Stomach (tissue), 9 donors: ENCODE data around the gene KLHL29. TPM values are rescaled to one million over a fixed set of nuclear protein-coding genes. Genes with fewer than 3 reads are reported as not detected.

ENCODE experiments used
- DNase-seq, 2 donors: peaks; one replicate each; pipeline versions ENCODE4 v3.0.0 to v3.0.0-alpha.2; 2013 to 2019
- H3K27ac ChIP-seq, 5 donors: fragments of 200-600 bp in 4 of 5; sonication (generic) in 4 of 5; one replicate each; pipeline ENCODE4 v1.5.1; 2013 to 2019; ENCODE audit warnings: mild to moderate bottlenecking in 1 of 5, moderate library complexity in 1 of 5
- H3K27me3 ChIP-seq, 3 donors: fragments of 200-600 bp; sonication (generic); one replicate each; pipeline ENCODE4 v1.5.1; 2017 to 2019; ENCODE audit warnings: mixed run types in 1 of 3
- H3K36me3 ChIP-seq, 4 donors: fragments of 200-600 bp; sonication (generic); 1 replicate in 3 of 4; 2 replicates in 1 of 4; pipeline ENCODE4 v1.5.1; 2016 to 2019
- H3K4me1 ChIP-seq, 4 donors: fragments of 200-600 bp; sonication (generic); one replicate each; pipeline ENCODE4 v1.5.1; 2016 to 2019
- H3K4me3 ChIP-seq, 4 donors: fragments of 200-600 bp; sonication (generic) in 3 of 4; one replicate each; pipeline ENCODE4 v1.5.1; 2016 to 2019; ENCODE audit warnings: mild to moderate bottlenecking in 1 of 4
- H3K9me3 ChIP-seq, 4 donors: fragments of 200-600 bp; sonication (generic); one replicate each; pipeline ENCODE4 v1.5.1; 2016 to 2019
- EP300 ChIP-seq: sonication (generic); formaldehyde crosslinking; IDR thresholded peaks from one replicate; pipeline ENCODE4 v1.6.1; 2017; ENCODE audit warnings: antibody characterized with exemption
- POLR2A ChIP-seq, 4 donors: fragments of 450-650 bp; IDR thresholded peaks; one replicate each; pipeline ENCODE4 v1.6.1; 2016; ENCODE audit warnings: antibody characterized with exemption in 4 of 4, control low read depth in 2 of 4, mild to moderate bottlenecking in 1 of 4, moderate library complexity in 1 of 4
- POLR2AphosphoS5 ChIP-seq, 3 donors: sonication (generic); formaldehyde crosslinking; IDR thresholded peaks; one replicate each; pipeline ENCODE4 v1.6.1; 2016; ENCODE audit warnings: antibody characterized with exemption in 3 of 3
- WGBS, 5 donors: extraction: QIAGEN DNeasy Blood & Tissue Kit in 3 of 5; methylation state at CpG; one replicate each; pipeline versions ENCODE4 v1.1.5 to v1.1.7; 2013 to 2018; 5-methylcytosine and 5-hydroxymethylcytosine counted together
- intact Hi-C: fragments of 100-400 bp; cut with DNase I; formaldehyde crosslinking; loops from one replicate; pipeline ENCODE4 v1.15.1; 2023; ENCODE audit warnings: low total_unique reads
- polyA plus RNA-seq, 3 donors: library from polyadenylated mRNA; stranded (reverse); fragments of 200-250 nt; gene quantifications; one replicate each; pipeline ENCODE4 v1.2.3, GENCODE V29; 2013
- total RNA-seq, 5 donors: library from RNA; depleted of rRNA; stranded (reverse); fragments of >200 nt; gene quantifications; one replicate each; pipeline versions ENCODE4 v1.1.0 to v1.2.3, GENCODE V29; 2014 to 2016
- TF ChIP-seq, protein P1 (sequence below), 7 experiments: fragments of 450-650 bp in 4 of 7; fragments of 200-600 bp in 3 of 7; sonication (generic) in 3 of 7; IDR thresholded peaks; one replicate each; pipeline ENCODE4 v1.5.1; 2016 to 2019; ENCODE audit warnings: antibody characterized with exemption in 7 of 7, control low read depth in 2 of 7, mild to moderate bottlenecking in 1 of 7
- donor health status: healthy with polysubstance abuse.
- donor health status: Bipolar disorder and iron deficiency.
- donor health status: healthy.

Gene KLHL29
- total and polyA plus RNA-seq, 8 donors = under 0.01 to 6.6 (median 1.3) TPM

DNA sequence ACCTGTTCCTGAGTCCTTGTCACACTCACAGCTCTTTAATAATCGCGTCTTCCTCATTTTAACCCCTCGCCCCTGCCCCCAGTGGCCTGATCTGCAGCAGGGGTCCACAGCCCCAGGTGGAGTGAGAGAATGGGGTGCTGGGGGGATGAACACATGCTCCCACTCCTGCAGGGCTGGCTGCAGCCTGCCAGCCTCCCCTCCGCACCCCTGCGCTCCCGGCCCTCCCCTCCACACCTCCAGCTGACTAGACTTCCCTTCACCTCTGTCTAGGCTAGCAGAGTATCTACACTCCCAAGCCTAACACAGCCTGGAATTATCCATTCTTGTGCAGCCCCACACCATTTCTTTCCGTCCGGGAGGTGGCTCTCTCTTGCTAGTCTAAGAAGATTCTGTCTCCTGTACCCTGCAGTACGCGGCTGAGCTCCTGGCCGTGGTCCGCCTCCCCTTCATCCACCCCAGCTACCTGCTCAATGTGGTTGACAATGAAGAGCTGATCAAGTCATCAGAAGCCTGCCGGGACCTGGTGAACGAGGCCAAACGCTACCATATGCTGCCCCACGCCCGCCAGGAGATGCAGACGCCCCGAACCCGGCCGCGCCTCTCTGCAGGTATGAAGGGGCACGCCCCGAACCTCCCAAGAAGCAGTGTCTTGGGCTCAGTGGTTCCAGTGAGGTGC lies 310.4 kb downstream of the KLHL29 start:
- WGBS, 5 donors = 94 to 98% (median 95%) methylated on average over 15 to 24 of the region's 24 CpGs
- no peak for TF ChIP-seq EP300
- TF ChIP-seq, protein P1, sequence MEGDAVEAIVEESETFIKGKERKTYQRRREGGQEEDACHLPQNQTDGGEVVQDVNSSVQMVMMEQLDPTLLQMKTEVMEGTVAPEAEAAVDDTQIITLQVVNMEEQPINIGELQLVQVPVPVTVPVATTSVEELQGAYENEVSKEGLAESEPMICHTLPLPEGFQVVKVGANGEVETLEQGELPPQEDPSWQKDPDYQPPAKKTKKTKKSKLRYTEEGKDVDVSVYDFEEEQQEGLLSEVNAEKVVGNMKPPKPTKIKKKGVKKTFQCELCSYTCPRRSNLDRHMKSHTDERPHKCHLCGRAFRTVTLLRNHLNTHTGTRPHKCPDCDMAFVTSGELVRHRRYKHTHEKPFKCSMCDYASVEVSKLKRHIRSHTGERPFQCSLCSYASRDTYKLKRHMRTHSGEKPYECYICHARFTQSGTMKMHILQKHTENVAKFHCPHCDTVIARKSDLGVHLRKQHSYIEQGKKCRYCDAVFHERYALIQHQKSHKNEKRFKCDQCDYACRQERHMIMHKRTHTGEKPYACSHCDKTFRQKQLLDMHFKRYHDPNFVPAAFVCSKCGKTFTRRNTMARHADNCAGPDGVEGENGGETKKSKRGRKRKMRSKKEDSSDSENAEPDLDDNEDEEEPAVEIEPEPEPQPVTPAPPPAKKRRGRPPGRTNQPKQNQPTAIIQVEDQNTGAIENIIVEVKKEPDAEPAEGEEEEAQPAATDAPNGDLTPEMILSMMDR (IDR thresholded peaks at IDR 0.05) = no peak
- no peak for TF ChIP-seq POLR2AphosphoS5 (IDR thresholded peaks at IDR 0.05)
- TF ChIP-seq POLR2A (IDR thresholded peaks at IDR 0.05) = no peak
- Histone ChIP-seq H3K36me3 (peaks cover 0 to 78% (median 41%) of the 10 kb centered on the region in 4 donors), H3K27me3 (no peaks in the 10 kb centered on the region), H3K27ac (no peak overlapping the region), H3K4me1 (peaks cover 6 to 21% (median 11%) of the 10 kb centered on the region in 4 donors), H3K4me3 (no peak overlapping the region), H3K9me3 (no peaks in the 10 kb centered on the region)
- no peak for DNase-seq
- intact Hi-C loops = no loop called here

DNA sequence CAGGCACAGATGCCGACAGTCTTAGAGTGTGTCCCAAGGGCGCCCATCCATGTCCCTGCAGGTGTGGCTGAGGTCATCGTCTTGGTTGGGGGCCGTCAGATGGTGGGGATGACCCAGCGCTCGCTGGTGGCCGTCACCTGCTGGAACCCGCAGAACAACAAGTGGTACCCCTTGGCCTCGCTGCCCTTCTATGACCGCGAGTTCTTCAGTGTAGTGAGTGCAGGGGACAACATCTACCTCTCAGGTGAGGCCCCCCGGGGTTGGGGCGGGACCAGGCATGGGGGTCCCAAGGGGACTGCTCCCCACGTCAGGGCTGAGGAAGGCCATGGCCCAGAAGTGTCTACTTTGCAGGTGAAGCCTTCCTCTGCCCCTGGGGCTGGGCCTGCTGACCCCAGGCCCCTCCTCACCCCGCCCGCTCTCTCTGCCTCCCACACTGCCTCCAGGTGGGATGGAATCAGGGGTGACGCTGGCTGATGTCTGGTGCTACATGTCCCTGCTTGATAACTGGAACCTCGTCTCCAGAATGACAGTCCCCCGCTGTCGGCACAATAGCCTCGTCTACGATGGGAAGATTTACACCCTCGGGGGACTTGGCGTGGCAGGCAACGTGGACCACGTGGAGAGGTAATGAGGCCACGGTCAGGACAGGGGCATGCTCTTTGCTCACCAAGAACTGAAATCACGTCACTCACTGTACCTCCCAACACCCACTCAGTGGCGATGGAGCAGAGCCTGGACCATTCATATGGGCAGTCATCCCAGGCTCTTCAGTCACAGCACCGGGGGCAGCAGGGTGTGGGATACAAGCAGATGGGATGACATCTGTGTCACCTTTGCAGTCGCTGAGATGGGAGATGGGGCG lies 311.1 kb downstream of the KLHL29 start:
- Histone ChIP-seq H3K4me1 (peaks cover 6 to 21% (median 11%) of the 10 kb centered on the region in 4 donors), H3K36me3 (peaks cover 0 to 78% (median 40%) of the 10 kb centered on the region in 4 donors), H3K4me3 (no peak overlapping the region), H3K27ac (no peak overlapping the region), H3K9me3 (no peaks in the 10 kb centered on the region), H3K27me3 (no peaks in the 10 kb centered on the region)
- WGBS, 5 donors = 91 to 97% (median 95%) methylated on average over 15 to 32 of the region's 32 CpGs
- TF ChIP-seq POLR2AphosphoS5 (IDR thresholded peaks at IDR 0.05) = no peak
- no peak for TF ChIP-seq POLR2A (IDR thresholded peaks at IDR 0.05)
- TF ChIP-seq EP300 = no peak
- DNase-seq = no peak
- intact Hi-C loops = no loop called here

DNA sequence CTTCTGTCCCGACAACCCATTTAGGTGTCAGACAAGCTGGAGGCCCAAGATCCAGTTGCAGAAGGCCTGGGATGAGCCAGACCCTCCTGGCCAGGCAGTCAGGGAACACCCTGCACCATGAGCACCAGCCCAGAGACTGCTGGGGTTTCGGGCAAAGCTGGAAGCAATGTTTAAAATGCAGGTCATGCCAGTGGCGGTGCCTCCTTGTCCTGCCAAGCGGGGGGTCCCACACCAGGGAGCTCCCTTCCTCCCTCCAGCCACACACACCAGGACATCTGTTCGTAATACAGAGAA lies 311.7 kb downstream of the KLHL29 start:
- Histone ChIP-seq H3K27ac (peak overlapping the region in 1 of 5 donors; percentile 13), H3K4me3 (no peak overlapping the region), H3K27me3 (no peaks in the 10 kb centered on the region), H3K36me3 (peaks cover 0 to 74% (median 34%) of the 10 kb centered on the region in 4 donors), H3K4me1 (peaks cover 6 to 21% (median 11%) of the 10 kb centered on the region in 4 donors), H3K9me3 (no peaks in the 10 kb centered on the region)
- TF ChIP-seq, protein P1 (IDR thresholded peaks at IDR 0.05) = no peak
- TF ChIP-seq POLR2AphosphoS5 (IDR thresholded peaks at IDR 0.05) (no peak), EP300 (no peak), POLR2A (IDR thresholded peaks at IDR 0.05) (no peak)
- no peak for DNase-seq
- intact Hi-C loops = no loop called here
- 87 to 95% (median 94%) methylated on average over 4 to 5 of the region's 5 CpGs for WGBS, 5 donors

DNA sequence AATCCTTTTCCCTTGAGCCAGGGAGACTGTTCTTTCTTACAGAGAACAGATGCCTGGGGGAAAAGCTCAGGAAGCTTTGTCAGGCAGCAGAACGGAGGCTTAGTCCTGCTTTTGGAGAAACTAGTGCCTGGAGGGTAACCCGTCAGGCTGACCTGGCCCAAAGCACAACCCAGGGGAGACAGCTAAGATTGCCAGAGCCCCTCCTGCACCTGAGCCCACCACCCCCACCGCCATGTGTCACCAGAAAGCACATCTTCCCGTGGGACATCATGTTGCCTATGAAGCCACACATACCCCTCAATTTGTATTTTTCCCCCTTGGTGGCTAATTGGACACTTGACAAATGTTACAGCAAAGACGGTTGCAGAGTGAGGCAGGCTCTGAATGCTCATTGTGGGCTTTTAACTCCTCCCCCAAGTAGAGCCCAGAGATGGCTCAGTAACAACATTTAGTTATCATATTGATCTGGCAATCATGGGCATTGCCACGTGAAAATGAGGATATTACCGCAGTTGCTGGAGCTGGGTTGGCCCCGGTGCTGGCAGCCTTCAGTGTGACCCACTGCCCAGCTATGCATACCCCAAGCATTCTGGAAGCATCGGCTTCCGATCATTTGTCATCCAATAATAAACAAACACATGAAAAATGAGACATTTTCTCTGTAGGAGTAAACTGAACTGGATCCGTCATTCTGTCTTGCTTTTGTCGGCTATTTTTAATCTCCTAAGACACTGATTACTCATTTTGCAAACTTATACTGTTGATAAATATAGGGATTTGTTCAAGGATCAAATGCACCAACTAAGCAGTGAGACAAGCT lies 312.5 kb downstream of the KLHL29 start:
- Histone ChIP-seq H3K27me3 (no peaks in the 10 kb centered on the region), H3K9me3 (no peaks in the 10 kb centered on the region), H3K36me3 (peaks cover 0 to 68% (median 31%) of the 10 kb centered on the region in 4 donors), H3K4me1 (peaks cover 6 to 21% (median 11%) of the 10 kb centered on the region in 4 donors), H3K27ac (peak overlapping the region in 3 of 5 donors; percentile 2 to 26 (median 13)), H3K4me3 (no peak overlapping the region)
- WGBS, 5 donors = 66 to 76% (median 73%) methylated on average over 12 of the region's 12 CpGs
- no peak for DNase-seq
- intact Hi-C loops = no loop called here
- no peak for TF ChIP-seq EP300
- TF ChIP-seq POLR2AphosphoS5 (IDR thresholded peaks at IDR 0.05) = no peak
- TF ChIP-seq, protein P1 (IDR thresholded peaks at IDR 0.05) = no peak
- no peak for TF ChIP-seq POLR2A (IDR thresholded peaks at IDR 0.05)
